Transverse colon (tissue), 4 donors: Measurements from ENCODE around the gene HIPK2. TPM values are rescaled to one million over a fixed set of nuclear protein-coding genes. Genes with fewer than 3 reads are reported as not detected.
"Not testable (repeated sequence)": the region's sequence is repeated elsewhere in the genome, so short reads cannot be mapped to it uniquely, and the experiment has no call there.

Experiments
- DNase-seq: peaks from one replicate; pipeline ENCODE4 v3.0.0-alpha.2; 2019
- H3K27ac ChIP-seq, 4 donors: fragments of 200-600 bp; sonication (generic); 2 replicates each; pipeline ENCODE4 v1.5.1; 2016 to 2018; ENCODE audit warnings: inconsistent platforms in 4 of 4
- H3K27me3 ChIP-seq: fragments of 200-600 bp; sonication (generic); 2 replicates; pipeline ENCODE4 v1.5.1; 2017; ENCODE audit warnings: inconsistent platforms
- H3K36me3 ChIP-seq, 4 donors: fragments of 200-600 bp; sonication (generic); 2 replicates each; pipeline ENCODE4 v1.5.1; 2017 to 2019; ENCODE audit warnings: inconsistent platforms in 4 of 4
- H3K4me1 ChIP-seq, 4 donors: fragments of 200-600 bp; sonication (generic); 2 replicates each; pipeline ENCODE4 v1.5.1; 2017 to 2020; ENCODE audit warnings: inconsistent platforms in 4 of 4
- H3K4me3 ChIP-seq, 4 donors: fragments of 200-600 bp; sonication (generic); 1 replicate in 1 of 4; 2 replicates in 3 of 4; pipeline versions ENCODE4 v1.5.1 to v1.6.1; 2017 to 2019; ENCODE audit warnings: inconsistent platforms in 4 of 4
- H3K9me3 ChIP-seq, 2 donors: fragments of 200-600 bp; sonication (generic); 2 replicates each; pipeline ENCODE4 v1.5.1; 2017 to 2019; ENCODE audit warnings: inconsistent platforms in 2 of 2
- EP300 ChIP-seq: sonication (generic); formaldehyde crosslinking; IDR thresholded peaks from one replicate; pipeline ENCODE4 v1.6.1; 2017; ENCODE audit warnings: antibody characterized with exemption, low read depth
- POLR2A ChIP-seq: fragments of 450-650 bp; IDR thresholded peaks from one replicate; pipeline ENCODE4 v1.6.1; 2016; ENCODE audit warnings: antibody characterized with exemption, mild to moderate bottlenecking, moderate library complexity
- POLR2AphosphoS5 ChIP-seq, 3 donors: sonication (generic); formaldehyde crosslinking; IDR thresholded peaks; one replicate each; pipeline ENCODE4 v1.6.1; 2016; ENCODE audit warnings: antibody characterized with exemption in 3 of 3
- WGBS, 2 donors: methylation state at CpG; one replicate each; pipeline ENCODE4 v1.1.5; 2018; ENCODE audit warnings: low coverage in 1 of 2; 5-methylcytosine and 5-hydroxymethylcytosine counted together
- in situ Hi-C, 4 donors: fragments of 200-750 bp; cut with MboI; loops; one replicate each; pipeline versions ENCODE4 v1.15.0 to v1.15.1; 2017; ENCODE audit warnings: low sequenced_read_pairs in 3 of 4, low pct_ligation_motif_present in 1 of 4, low pct_unique_long_range_greater_than_20kb in 1 of 4
- intact Hi-C: fragments of 100-400 bp; cut with DNase I; formaldehyde crosslinking; loops from one replicate; pipeline ENCODE4 v1.15.1; 2023; ENCODE audit warnings: low total_unique reads
- total RNA-seq, 4 donors: library from RNA; depleted of rRNA; stranded (reverse); fragments of >200 nt; gene quantifications; one replicate each; pipeline ENCODE4 v1.1.0, GENCODE V29; 2016
- TF ChIP-seq, protein P1 (sequence below), 5 experiments: fragments of 200-600 bp in 3 of 5; fragments of 450-650 bp in 2 of 5; sonication (generic) in 3 of 5; IDR thresholded peaks; 1 replicate in 2 of 5; 2 replicates in 3 of 5; pipeline ENCODE4 v1.5.1; 2016 to 2017; ENCODE audit warnings: antibody characterized with exemption in 5 of 5, inconsistent platforms in 3 of 5, mild to moderate bottlenecking in 2 of 5, moderate library complexity in 1 of 5

Gene HIPK2
- total RNA-seq, 4 donors from 2014 or later = 27.3 to 40.3 (median 33.6) TPM

DNA sequence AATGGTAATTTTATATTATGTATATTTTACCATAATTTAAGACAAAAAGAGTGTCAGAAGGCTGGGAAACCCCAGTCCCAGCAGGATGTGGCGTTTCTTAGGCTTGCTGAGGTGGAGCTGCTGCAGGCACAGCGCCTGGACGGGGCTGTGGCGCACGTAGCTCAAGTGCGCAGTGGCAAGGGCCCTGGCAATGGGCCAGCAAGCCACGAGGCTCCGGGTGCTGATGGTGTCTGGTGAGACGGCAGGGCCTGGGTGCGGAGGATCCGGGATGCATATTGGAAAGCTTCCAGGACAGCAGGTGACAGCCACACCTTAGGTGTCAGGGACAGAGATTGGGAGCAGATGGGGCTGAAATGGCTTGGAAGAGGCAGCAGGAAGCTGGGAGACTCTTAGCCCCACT is 217.1 kb downstream of the HIPK2 start:
- intact Hi-C loops (no loop called here), in situ Hi-C loops (no loop called here)
- H3K27me3 ChIP-seq = peaks cover 5% of the 10 kb centered on the region
- peaks cover 0 to 11% (median 0%) of the 10 kb centered on the region in 4 donors for H3K4me1 ChIP-seq
- peak; percentile 75 for DNase-seq
- WGBS, 2 donors = 33 to 62% methylated on average over 3 to 11 of the region's 11 CpGs
- H3K27ac ChIP-seq = no peak overlapping the region
- no peak overlapping the region for H3K4me3 ChIP-seq
- TF ChIP-seq POLR2AphosphoS5 (IDR thresholded peaks at IDR 0.05) (peak; percentile 48 to 62 (median 57)), POLR2A (no peak), EP300 (no peak)
- TF ChIP-seq, protein P1, sequence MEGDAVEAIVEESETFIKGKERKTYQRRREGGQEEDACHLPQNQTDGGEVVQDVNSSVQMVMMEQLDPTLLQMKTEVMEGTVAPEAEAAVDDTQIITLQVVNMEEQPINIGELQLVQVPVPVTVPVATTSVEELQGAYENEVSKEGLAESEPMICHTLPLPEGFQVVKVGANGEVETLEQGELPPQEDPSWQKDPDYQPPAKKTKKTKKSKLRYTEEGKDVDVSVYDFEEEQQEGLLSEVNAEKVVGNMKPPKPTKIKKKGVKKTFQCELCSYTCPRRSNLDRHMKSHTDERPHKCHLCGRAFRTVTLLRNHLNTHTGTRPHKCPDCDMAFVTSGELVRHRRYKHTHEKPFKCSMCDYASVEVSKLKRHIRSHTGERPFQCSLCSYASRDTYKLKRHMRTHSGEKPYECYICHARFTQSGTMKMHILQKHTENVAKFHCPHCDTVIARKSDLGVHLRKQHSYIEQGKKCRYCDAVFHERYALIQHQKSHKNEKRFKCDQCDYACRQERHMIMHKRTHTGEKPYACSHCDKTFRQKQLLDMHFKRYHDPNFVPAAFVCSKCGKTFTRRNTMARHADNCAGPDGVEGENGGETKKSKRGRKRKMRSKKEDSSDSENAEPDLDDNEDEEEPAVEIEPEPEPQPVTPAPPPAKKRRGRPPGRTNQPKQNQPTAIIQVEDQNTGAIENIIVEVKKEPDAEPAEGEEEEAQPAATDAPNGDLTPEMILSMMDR (IDR thresholded peaks at IDR 0.05) = no peak
- H3K9me3 ChIP-seq = no peaks in the 10 kb centered on the region
- peaks cover 0 to 1% (median 0%) of the 10 kb centered on the region in 4 donors for H3K36me3 ChIP-seq

DNA sequence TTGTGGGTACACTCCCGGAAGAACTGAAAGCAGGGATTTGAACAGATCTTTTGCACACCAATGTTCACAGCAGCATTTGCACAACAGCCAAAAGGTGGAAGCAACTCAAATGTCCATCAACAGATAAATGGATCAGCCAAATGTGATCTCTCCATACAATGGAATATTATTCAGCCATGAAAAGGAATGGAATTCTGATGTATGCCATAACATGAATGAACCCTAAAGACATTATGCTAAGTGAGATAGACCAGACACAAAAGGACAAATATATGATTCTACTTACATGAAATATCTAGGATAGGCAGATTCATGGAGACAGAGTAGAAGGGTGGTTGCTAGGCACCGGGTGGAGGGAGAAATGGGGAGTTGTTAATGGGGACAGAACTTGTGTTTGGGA is 217.6 kb downstream of the HIPK2 start:
- DNase-seq = no peak
- no peak for TF ChIP-seq POLR2A
- TF ChIP-seq, protein P1 (IDR thresholded peaks at IDR 0.05) = no peak
- TF ChIP-seq EP300 = no peak
- no peak for TF ChIP-seq POLR2AphosphoS5 (IDR thresholded peaks at IDR 0.05)

DNA sequence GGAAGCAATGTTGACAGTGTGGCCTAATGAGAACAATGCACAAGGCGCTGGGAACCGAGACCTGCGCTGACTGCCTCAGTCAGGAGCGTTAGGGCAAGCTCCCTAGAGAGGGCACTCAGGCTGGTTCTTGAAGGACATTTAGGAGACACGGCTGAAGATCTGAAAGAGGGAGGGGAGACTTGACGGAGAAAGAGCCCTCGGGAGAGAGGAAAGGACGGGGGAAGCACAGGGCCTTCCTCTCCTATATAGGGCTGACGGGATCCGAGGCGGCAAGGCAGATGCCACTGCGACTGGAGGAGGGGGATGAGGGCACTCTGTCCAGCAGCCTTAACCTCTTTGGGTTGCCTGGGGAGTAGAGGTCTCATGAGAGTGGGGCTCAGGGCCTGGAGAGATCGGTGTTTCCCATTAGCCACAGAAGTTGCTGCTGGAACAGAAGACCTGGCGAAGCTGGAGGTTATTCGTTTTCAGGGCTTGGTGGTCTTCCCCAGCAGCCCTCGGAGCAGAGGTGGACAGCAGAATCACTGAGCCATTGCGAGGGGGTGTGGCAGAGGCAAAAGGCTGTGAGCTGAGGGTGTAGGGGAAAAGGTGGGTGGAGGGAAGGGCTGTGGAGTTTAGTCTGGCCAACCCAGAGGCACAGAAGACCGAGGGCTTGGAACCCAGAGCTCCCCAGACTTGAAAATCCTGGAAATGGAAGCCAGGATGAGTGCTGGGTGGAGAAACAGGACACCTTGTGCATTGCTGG is 218.3 kb downstream of the HIPK2 start:
- 84 to 87% methylated on average over 13 to 18 of the region's 18 CpGs for WGBS, 2 donors
- in situ Hi-C loops = no loop called here
- peaks cover 0 to 11% (median 0%) of the 10 kb centered on the region in 4 donors for H3K4me1 ChIP-seq
- no peaks in the 10 kb centered on the region for H3K9me3 ChIP-seq
- H3K36me3 ChIP-seq = peaks cover 0 to 1% (median 0%) of the 10 kb centered on the region in 4 donors
- H3K27me3 ChIP-seq = peaks cover 5% of the 10 kb centered on the region
- no peak overlapping the region for H3K4me3 ChIP-seq
- TF ChIP-seq POLR2A = no peak
- TF ChIP-seq, protein P1 (IDR thresholded peaks at IDR 0.05) = no peak
- no peak for TF ChIP-seq EP300
- no peak for TF ChIP-seq POLR2AphosphoS5 (IDR thresholded peaks at IDR 0.05)
- DNase-seq = no peak
- intact Hi-C loops = no loop called here
- H3K27ac ChIP-seq = no peak overlapping the region

More for the DNA sequence above, 217.6 kb downstream of the HIPK2 start:
- 75 to 85% methylated on average over 2 of the region's 2 CpGs for WGBS, 2 donors
- intact Hi-C loops (no loop called here), in situ Hi-C loops (no loop called here)
- peaks cover 0 to 11% (median 0%) of the 10 kb centered on the region in 4 donors for H3K4me1 ChIP-seq
- H3K4me3 ChIP-seq = no peak overlapping the region
- H3K9me3 ChIP-seq = no peaks in the 10 kb centered on the region
- peaks cover 0 to 1% (median 0%) of the 10 kb centered on the region in 4 donors for H3K36me3 ChIP-seq
- peaks cover 5% of the 10 kb centered on the region for H3K27me3 ChIP-seq
- no peak overlapping the region for H3K27ac ChIP-seq

DNA sequence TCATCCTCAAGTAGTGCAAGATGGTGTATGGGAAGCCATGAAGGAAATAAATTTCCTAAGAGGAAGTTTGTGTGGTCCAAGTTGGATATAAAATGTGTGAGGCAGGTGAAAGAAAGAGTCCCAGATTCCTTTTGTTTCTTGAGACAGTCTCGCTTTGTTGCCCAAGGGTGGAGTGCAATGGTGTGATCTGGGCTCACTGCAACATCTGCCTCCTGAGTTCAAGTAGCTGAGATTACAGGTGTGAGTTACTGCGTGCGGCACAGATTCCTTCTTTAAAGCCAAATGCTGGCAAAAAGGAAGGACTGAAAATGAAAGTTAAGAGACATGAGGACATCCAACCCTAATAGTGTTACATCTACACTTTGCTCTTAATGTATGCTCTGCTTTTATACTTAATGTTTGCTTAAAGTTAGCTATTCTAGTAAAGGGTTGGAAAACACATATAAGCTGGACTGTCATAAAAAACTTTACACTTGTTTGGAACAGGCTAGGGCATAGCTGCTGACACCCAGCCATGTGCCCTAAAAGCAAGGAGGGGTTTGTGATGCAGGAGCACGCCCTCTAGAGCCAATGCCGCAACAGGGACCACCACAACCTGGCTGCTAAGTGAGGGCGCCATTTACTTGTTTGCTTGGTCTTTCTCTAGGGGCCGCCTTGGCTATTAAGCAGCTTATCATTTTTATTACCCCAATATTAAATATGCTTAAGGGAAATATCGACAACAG is 219.8 kb downstream of the HIPK2 start:
- 38 to 49% methylated on average over 7 to 8 of the region's 8 CpGs for WGBS, 2 donors
- Histone ChIP-seq H3K4me3 (no peak overlapping the region), H3K27me3 (peaks cover 5% of the 10 kb centered on the region), H3K27ac (no peak overlapping the region), H3K9me3 (no peaks in the 10 kb centered on the region), H3K36me3 (peaks cover 0 to 1% (median 0%) of the 10 kb centered on the region in 4 donors), H3K4me1 (peaks cover 0 to 11% (median 0%) of the 10 kb centered on the region in 4 donors)
- in situ Hi-C loops = no loop called here
- TF ChIP-seq, protein P1 (IDR thresholded peaks at IDR 0.05) = no peak
- no peak for TF ChIP-seq EP300
- TF ChIP-seq POLR2A = no peak
- no peak for TF ChIP-seq POLR2AphosphoS5 (IDR thresholded peaks at IDR 0.05)
- peak; percentile 23 for DNase-seq
- intact Hi-C loops = no loop called here

DNA sequence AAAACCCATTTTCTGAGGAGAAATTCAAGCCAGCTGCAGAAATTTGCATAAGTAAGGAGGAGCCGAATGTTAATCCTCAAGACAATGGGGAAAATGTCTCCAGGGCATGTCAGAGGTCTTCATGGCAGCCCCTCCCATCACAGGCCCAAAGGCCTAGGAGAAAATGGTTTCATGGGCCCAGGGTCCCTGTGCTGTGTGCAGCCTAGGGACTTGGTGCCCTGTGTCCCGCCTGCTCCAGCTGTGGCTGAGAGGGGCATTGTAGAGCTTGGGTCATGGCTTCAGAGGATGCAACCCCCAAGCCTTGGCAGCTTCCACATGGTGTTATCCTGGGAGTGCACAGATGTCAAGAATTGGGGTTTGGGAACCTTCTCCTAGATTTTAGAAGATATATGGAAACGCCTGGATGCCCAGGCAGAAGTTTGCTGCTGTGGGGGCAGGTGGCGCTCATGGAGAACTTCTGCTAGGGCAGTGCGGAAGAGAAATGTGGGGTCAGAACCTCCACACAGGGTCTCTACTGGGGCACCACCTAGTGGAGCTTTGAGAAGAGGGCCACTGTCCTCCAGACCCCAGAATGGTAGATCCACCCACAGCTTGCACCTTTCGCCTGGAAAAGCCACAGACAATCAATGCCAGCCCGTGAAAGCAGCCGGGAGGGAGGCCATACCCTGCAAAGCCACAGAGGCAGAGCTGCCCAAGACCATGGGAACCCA is 223.7 kb downstream of the HIPK2 start:
- H3K27me3 ChIP-seq, H3K36me3 ChIP-seq, intact Hi-C loops, in situ Hi-C loops, H3K27ac ChIP-seq, H3K4me3 ChIP-seq, DNase-seq, H3K9me3 ChIP-seq: not testable (repeated sequence)
- 89 to 100% methylated on average over 4 to 8 of the region's 8 CpGs for WGBS, 2 donors
- peaks cover 0 to 11% (median 0%) of the 10 kb centered on the region in 4 donors for H3K4me1 ChIP-seq
